ENCODE measurements around the gene MARCKS.

MARCKS gene, protein sequence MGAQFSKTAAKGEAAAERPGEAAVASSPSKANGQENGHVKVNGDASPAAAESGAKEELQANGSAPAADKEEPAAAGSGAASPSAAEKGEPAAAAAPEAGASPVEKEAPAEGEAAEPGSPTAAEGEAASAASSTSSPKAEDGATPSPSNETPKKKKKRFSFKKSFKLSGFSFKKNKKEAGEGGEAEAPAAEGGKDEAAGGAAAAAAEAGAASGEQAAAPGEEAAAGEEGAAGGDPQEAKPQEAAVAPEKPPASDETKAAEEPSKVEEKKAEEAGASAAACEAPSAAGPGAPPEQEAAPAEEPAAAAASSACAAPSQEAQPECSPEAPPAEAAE

GRCh38 chr6:113856625-113857555 is at the start of gene MARCKS:
Gene MARCKS, plus strand, starts transcription at chr6:113857345. Its CDS starts 401 bp downstream, at chr6:113857746.
- DNase-seq (ENCODE audit: low read depth, low spot score): peak; percentile 78

GRCh38 chr6:113809826-113810225 is 47.3 kb upstream of the MARCKS start:
- no peak for DNase-seq (ENCODE audit: low read depth, low spot score)

- no peak for DNase-seq (ENCODE audit: low read depth, low spot score)
Observed at GRCh38 chr6:113813142-113813541, 44.0 kb upstream of the MARCKS start.

GRCh38 chr6:113818578-113818977 is 38.6 kb upstream of the MARCKS start:
- DNase-seq (ENCODE audit: low read depth, low spot score): no peak

DNA sequence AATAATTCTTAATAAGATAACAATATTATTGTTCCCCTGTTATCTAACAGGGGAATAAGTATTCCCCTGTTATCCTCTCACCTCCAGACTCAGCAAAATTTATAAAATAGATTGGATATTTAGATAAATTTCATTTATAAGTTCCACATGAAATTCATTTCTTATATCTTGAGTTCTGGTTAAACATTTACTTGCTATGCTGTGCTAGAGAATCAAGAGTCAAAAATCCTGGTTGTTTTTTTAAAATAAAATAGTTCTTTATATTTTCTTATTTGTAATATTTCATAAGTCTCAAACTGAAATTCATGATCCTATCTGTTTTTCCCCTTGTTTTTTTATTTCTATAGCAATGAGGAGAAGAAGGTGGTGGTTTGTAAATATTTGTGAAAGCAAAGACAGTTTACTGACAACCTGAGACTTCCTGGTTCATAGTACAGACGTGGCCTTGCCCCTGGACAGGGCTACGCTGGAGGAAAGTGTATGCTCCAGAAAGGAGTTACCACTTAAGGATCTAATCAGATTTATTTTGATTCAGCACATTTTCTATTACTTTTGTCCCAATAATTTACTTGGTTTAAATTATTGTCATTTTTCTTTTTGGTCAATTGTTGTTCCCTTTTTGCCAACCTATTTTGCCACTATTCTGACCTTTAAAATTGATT is 37.8 kb upstream of the MARCKS start:
- no peak for DNase-seq (ENCODE audit: low read depth, low spot score)

- DNase-seq (ENCODE audit: low read depth, low spot score): no peak
Observed at GRCh38 chr6:113820761-113821160, 36.4 kb upstream of the MARCKS start.

- no peak for DNase-seq (ENCODE audit: low read depth, low spot score)
Observed at GRCh38 chr6:113821445-113821844, 35.7 kb upstream of the MARCKS start.

DNA sequence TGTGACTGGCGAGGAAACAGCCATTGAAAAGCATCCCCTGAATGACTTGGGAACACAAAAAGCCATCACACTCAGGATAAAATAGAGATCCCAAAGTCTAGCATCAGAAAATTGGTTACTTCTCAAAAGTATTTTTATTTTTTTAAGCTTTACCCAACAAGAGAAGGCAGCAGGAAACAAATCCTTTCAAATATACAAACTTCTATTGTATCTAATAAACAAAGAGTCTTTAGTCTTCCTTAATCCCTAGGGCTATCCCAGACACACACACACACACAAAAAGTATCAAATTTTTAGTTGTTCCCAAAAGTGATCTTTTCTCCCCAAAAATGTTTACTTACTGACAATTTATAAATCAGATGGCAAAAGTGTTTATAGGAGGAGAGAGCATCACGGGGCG is 33.2 kb upstream of the MARCKS start:
- DNase-seq (ENCODE audit: low read depth, low spot score): no peak

DNA sequence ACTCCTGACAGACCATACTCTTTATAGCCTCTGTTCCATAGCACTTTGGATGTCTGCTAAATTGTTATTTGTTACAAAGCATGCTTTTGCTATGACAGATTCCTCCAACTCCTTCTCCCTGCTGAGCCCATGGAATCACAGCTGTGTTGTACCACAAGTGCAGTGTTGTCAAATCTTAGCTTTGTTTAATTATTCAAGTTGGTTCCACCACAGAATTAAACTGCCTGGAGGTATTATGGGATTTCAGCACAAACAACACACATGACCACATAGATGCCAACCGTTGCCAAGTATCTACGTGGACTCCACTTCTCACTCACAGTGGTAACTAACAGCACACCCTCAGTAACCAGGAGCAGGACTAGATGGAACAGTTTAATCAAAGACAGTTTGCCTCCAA is 32.7 kb upstream of the MARCKS start:
- DNase-seq (ENCODE audit: low read depth, low spot score): no peak

- DNase-seq (ENCODE audit: low read depth, low spot score): no peak
Observed at GRCh38 chr6:113824866-113825265, 32.3 kb upstream of the MARCKS start.

GRCh38 chr6:113825781-113826180 is 31.4 kb upstream of the MARCKS start:
- peak; percentile 69 for DNase-seq (ENCODE audit: low read depth, low spot score)

DNA sequence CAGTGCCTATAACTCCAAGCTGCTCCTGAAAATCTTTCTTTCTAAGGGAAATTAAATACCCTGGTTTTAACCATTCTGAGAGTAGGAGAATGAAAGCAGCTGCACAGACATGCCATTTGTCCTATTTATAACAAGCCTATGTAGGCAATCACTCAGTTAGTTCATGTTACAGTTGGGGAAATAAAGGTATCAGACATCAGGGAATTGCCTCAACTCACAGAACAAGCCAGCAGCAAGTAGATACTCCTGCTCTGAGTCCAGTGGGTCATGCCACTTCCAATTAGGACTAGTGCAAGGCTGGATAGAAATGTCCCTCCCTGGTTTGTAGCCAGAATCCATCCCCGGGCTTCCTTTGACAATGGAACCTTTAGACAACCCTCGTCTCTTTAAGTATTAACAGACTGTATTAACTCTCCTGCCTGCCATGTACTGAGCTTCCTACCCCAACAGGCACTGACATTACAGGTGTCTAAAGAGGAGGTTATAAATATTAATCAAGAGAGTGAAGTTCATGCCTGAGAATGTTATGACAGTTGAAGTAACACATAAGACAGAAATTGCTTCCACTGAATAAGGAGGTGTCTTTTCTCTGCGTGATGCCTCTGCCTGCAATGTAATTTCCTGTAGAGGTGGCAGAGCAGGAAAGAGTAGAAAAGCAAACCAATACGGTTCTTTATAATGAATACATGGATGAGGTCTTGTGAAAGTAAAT is 28.0 kb upstream of the MARCKS start:
- DNase-seq (ENCODE audit: low read depth, low spot score): no peak

- no peak for DNase-seq (ENCODE audit: low read depth, low spot score)
Observed at GRCh38 chr6:113829696-113830045, 27.5 kb upstream of the MARCKS start.

- no peak for DNase-seq (ENCODE audit: low read depth, low spot score)
Observed at GRCh38 chr6:113830140-113830539, 27.0 kb upstream of the MARCKS start.

- no peak for DNase-seq (ENCODE audit: low read depth, low spot score)
Observed at GRCh38 chr6:113833537-113833936, 23.6 kb upstream of the MARCKS start.

GRCh38 chr6:113837170-113837569 is 20.0 kb upstream of the MARCKS start:
- no peak for DNase-seq (ENCODE audit: low read depth, low spot score)

DNA sequence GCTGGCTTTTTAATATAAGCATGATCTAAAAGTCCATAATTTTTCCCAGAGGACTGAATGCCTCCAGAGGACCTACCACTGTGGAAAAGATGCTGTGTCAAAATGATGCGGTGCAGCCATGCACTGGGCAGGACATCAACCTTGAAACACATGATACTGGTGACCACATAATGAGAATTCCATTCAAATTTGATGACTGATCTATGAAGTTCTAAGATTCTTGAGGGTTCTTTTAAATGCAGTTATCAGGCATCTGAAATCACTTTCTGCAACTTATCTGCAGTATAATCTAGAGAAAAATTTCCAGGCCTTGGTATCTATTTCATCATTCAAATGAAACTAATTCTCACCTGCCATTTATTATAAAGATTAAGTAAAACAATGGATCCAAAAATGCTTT is 15.0 kb upstream of the MARCKS start:
- no peak for DNase-seq (ENCODE audit: low read depth, low spot score)

DNA sequence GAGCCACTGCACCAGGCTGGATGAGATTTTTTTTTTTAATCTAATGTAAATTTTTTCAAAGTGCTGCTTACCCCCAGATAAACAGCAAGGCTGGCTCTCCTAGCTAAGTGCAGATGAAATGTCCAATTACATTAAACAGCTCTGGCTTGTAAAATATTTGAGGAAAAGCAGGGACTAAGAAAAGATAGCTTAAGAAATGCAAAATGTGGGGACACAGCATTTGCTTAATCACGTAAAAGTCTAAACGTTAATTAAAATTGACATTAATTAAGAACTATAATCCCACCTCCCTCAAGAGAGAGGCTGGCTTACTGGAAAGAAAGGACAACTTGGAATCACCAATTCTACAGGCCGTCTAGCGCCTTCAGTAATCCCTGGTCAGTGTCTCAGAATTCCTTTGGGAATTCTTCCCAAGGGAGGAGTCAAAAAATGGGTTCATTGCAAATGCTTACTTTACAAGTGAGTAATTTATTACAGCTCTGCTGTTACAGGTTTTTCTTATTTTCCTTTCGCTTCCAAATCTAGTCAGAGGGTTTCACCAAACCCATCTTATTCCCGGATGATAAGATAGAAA is 13.6 kb upstream of the MARCKS start:
- no peak for DNase-seq (ENCODE audit: low read depth, low spot score)

- no peak for DNase-seq (ENCODE audit: low read depth, low spot score)
Observed at GRCh38 chr6:113846577-113846976, 10.6 kb upstream of the MARCKS start.

DNA sequence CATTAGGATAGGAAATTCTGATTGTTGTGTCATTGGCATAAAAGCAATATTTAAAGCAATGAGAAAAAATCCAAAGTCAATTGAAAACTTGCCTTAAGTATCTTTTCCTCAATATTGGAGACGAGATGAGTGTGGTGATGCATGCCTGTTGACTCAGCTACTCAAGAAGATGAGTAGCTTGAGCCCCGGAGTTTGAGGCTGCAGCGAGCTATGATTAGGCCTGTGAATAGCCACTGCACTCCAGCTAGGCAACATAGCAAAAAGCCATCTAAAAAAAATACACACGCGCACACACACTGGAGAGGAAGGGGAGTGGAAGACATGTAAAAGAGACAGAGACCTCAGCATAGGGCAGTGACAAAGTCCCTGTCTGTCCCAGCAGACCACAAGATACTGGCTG is 9.7 kb upstream of the MARCKS start:
- DNase-seq (ENCODE audit: low read depth, low spot score): no peak

DNA sequence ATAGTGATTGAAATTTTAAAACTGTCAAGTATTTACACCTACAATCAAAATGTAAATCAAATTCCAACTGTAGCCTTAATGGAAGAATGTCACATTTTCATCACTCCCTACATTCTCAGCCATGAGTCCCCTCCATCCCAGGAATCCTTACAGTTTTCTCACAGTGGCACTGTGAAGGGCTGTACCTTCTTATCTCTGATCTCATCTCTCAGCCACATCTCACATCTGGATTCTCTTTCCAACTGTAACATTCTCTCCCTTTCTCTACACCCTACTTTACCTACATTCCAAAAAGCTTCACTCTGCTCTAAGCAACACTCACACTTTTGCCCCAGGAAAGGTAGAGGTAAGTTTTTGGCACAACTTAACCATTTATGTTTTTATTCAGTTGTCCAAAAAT is 8.9 kb upstream of the MARCKS start:
- no peak for DNase-seq (ENCODE audit: low read depth, low spot score)

Measured in brain pericyte (primary cell).